Panc1 (cell line): ENCODE results near the gene PRUNE2. TPM values are rescaled to one million over a fixed set of nuclear protein-coding genes. Genes with fewer than 3 reads are reported as not detected.
"Not testable (repeated sequence)": the region's sequence is repeated elsewhere in the genome, so short reads cannot be mapped to it uniquely, and the experiment has no call there.

Experiments used
- ATAC-seq: fragments of 200-7000 bp; cut with Tn5 transposase; 2 replicates; pipeline ENCODE4 v1.9.1; 2020; ENCODE audit warnings: mild to moderate bottlenecking, moderate library complexity
- Bru-seq: library from RNA; stranded (reverse); fragments of 400-500 nt; gene quantifications from one replicate; lab custom pipeline; 2021; lab: Mats Ljungman, UMichigan
- BruChase-seq, 2 experiments: library from RNA; stranded (reverse); fragments of 400-500 nt; gene quantifications; one replicate each; lab custom pipeline; 2021; lab: Mats Ljungman, UMichigan
- BruUV-seq: library from RNA; stranded (reverse); fragments of 400-500 nt; replicated peaks from 2 replicates; lab custom pipeline; 2021; lab: Mats Ljungman, UMichigan
- CTCF ChIA-PET: fragments of 300-600 bp; sonication (Branson Sonifier 250); formaldehyde crosslinking; loops from one replicate; lab custom pipeline; 2022; ENCODE audit warnings: antibody characterized with exemption; lab: Charles Lee
- POLR2A ChIA-PET: fragments of 300-600 bp; sonication (Branson Sonifier 250); formaldehyde crosslinking; loops from one replicate; lab custom pipeline; 2022; ENCODE audit warnings: antibody characterized with exemption; lab: Charles Lee
- DNase-seq: peaks from one replicate; pipeline ENCODE4 v3.0.0-alpha.2; 2010; ENCODE audit warnings: low read depth, low spot score
- H3K27ac ChIP-seq: 2 replicates; pipeline ENCODE4 v1.5.1; 2011; ENCODE audit warnings: mild to moderate bottlenecking, low read length, inconsistent platforms
- H3K27me3 ChIP-seq: fragments of 200-500 bp; sonication (Bioruptor generic); 2 replicates; pipeline ENCODE4 v1.6.0; 2014; ENCODE audit warnings: low read length, inconsistent platforms; ENCODE audit not compliant: control insufficient read depth, insufficient read depth
- H3K36me3 ChIP-seq: fragments of 200-500 bp; sonication (Bioruptor generic); 2 replicates; pipeline ENCODE4 v1.5.1; 2014; ENCODE audit warnings: inconsistent platforms, mild to moderate bottlenecking, low read length, moderate library complexity; ENCODE audit not compliant: control insufficient read depth, insufficient read depth
- H3K4me1 ChIP-seq: 2 replicates; pipeline ENCODE4 v1.5.1; 2011; ENCODE audit warnings: inconsistent platforms, mild to moderate bottlenecking, low read length, moderate library complexity; ENCODE audit not compliant: control insufficient read depth, insufficient read depth
- H3K4me3 ChIP-seq, 2 experiments: 2 replicates each; pipeline ENCODE4 v1.5.1; 2011 to 2012; ENCODE audit warnings: low read depth in 2 of 2, low read length in 2 of 2, mild to moderate bottlenecking in 2 of 2, inconsistent platforms in 1 of 2, moderate library complexity in 1 of 2
- H3K9me3 ChIP-seq: fragments of 200-500 bp; sonication (Bioruptor generic); 2 replicates; pipeline ENCODE4 v1.5.1; 2014; ENCODE audit warnings: low read depth, mild to moderate bottlenecking, inconsistent platforms, low read length, moderate library complexity; ENCODE audit not compliant: control insufficient read depth, insufficient read depth
- CTCF ChIP-seq: fragments of 450-650 bp; IDR thresholded peaks from 2 replicates; pipeline ENCODE4 v1.5.1; 2017; ENCODE audit warnings: mild to moderate bottlenecking
- POLR2AphosphoS5 ChIP-seq: IDR thresholded peaks from 2 replicates; pipeline ENCODE4 v1.6.1; 2012; ENCODE audit warnings: mild to moderate bottlenecking, low read depth, low read length, moderate library complexity
- REST ChIP-seq, 2 experiments: IDR thresholded peaks; 2 replicates each; pipeline ENCODE4 v1.6.1; 2011 to 2012; ENCODE audit warnings: low read depth in 2 of 2, control low read depth in 1 of 2, low read length in 1 of 2, mild to moderate bottlenecking in 1 of 2, moderate library complexity in 1 of 2; ENCODE audit not compliant: insufficient read depth in 1 of 2
- SIN3A ChIP-seq: IDR thresholded peaks from 2 replicates; pipeline ENCODE4 v1.6.1; 2012; ENCODE audit warnings: low read depth, mild to moderate bottlenecking, low read length, moderate library complexity, borderline replicate concordance; ENCODE audit not compliant: insufficient read depth
- TCF7L2 ChIP-seq: IDR thresholded peaks from 2 replicates; pipeline ENCODE4 v1.6.1; 2011; ENCODE audit warnings: mild to moderate bottlenecking, low read depth, low read length, inconsistent platforms
- in situ Hi-C: cut with HindIII; loops from 2 replicates; pipeline ENCODE4 v1.10.0; 2016; ENCODE audit warnings: low sequenced_read_pairs, low pct_unique_long_range_greater_than_20kb
- intact Hi-C: fragments of 100-400 bp; cut with micrococcal nuclease; formaldehyde crosslinking; loops from one replicate; pipeline ENCODE4 v1.10.0; 2022; ENCODE audit not compliant: unreplicated experiment
- long read RNA-seq: library from polyadenylated mRNA; unstranded; transcript quantifications from one replicate; pipeline ENCODE4 v2.0.0, GENCODE V29; 2021; ENCODE audit not compliant: unreplicated experiment
- polyA plus RNA-seq: library from polyadenylated mRNA; unstranded; fragments of >200 nt; gene quantifications from one replicate; pipeline ENCODE4 v1.2.1, GENCODE V29; 2012; ENCODE audit warnings: missing spikeins; ENCODE audit not compliant: insufficient read length
- total RNA-seq: library from RNA; stranded (reverse); gene quantifications from one replicate; pipeline ENCODE4 v1.2.1, GENCODE V29; 2021; ENCODE audit not compliant: unreplicated experiment

Gene PRUNE2
- total RNA-seq = 0.18 TPM
- polyA plus RNA-seq = not detected
- percentile 13 among the genes with signal in this experiment for Bru-seq, nascent RNA
- BruChase-seq, experiment 1, labeled RNA remaining after a 2-hour chase = percentile 13 among the genes with signal in this experiment
- BruChase-seq, experiment 2, labeled RNA remaining after a 6-hour chase = percentile 10 among the genes with signal in this experiment
- long read RNA-seq = 0 reads

DNA sequence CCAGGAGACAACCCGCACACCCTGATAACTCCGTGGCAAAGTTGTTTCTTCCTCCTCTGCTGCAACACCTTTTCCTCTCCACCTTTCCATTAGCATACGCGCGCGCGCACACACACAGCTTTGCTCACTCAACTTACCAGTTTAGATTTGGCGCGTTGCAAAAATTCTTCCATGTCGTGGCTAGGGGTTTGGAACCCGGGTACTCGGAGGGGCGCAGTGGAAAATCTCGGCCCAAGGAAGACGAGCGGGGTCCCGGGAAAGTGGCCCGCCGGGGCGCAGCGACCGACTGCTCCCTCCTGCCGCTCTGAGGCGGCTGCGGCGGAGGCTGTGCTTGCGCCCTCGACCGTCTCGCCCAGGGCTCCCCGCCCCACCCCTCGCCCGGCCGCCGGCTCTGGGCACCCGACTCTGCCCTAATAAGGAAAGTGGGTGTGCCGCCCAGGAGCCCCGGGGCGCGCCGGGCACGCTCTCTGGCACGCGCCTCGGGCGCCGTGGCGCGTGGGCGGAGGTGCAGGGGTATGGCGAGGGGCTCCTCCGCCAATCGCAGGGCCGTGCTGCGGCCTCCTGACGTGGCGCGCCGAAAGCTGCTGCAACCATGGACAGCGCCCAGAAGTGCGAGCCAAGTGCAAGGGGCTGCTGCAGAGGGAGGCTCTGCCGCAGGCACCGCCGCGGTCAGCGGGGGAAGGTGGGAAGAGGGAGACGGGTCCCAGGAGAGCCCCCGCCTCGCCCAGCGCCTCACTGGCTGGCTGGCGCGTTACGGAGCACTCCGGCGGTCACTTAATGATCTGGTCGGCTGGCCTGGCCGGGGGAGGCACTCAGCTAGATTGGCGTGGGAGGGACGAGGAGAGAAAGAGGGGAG lies at the start of gene PRUNE2:
PRUNE2 (minus strand) TSS at position 324 of the 856 bp plus-strand sequence; CDS start at position 173, 151 bp downstream.
- peak within 1 kb of the TSS; percentile 30 to 40 for H3K4me3 ChIP-seq
- no peak within 1 kb of the TSS for H3K27ac ChIP-seq
- in situ Hi-C loops = no loop called here
- H3K9me3 ChIP-seq = no peaks in the 10 kb centered on the region
- peaks cover 12% of the 10 kb centered on the region for H3K27me3 ChIP-seq
- intact Hi-C loops = loop anchor here (10.0 kb wide), 1 partner anchor 91 kb away; no protein-coding TSS in a partner anchor
- POLR2A ChIA-PET = no interaction called here
- no TSS peak for BruUV-seq
- H3K4me1 ChIP-seq = no peaks in the 10 kb centered on the region
- TF ChIP-seq REST (IDR thresholded peaks at IDR 0.05; ENCODE audit: insufficient read depth in 1 of 2, low read depth in 2 of 2, low read length in 1 of 2) (peak; percentile 87 to 96), TCF7L2 (no peak), SIN3A (no peak), POLR2AphosphoS5 (no peak), CTCF (no peak)
- ATAC-seq (peak; percentile 88), DNase-seq (no peak)
- H3K36me3 ChIP-seq = no peaks in the 10 kb centered on the region
- CTCF ChIA-PET = no interaction called here

GRCh38 chr9:76955406-76955805 lies 49.5 kb upstream of the PRUNE2 start:
- POLR2A ChIA-PET, in situ Hi-C loops, H3K27ac ChIP-seq, BruUV-seq, intact Hi-C loops, H3K4me1 ChIP-seq, H3K27me3 ChIP-seq, CTCF ChIA-PET, H3K36me3 ChIP-seq, H3K4me3 ChIP-seq, ATAC-seq, H3K9me3 ChIP-seq, DNase-seq: not testable (repeated sequence)
